MM.1S (cell line): Measurements from ENCODE around the gene CYB5RL.

Experiments used
- CTCF ChIP-seq: fragments of 300-600 bp; sonication (generic); IDR thresholded peaks from 2 replicates; pipeline ENCODE4 v1.5.1; 2016; ENCODE audit warnings: antibody characterized with exemption, low read length, mixed read lengths
- EZH2 ChIP-seq: fragments of 300-600 bp; sonication (generic); optimal IDR thresholded peaks from 2 replicates; pipeline ENCODE3; 2017; ENCODE audit warnings: low read depth, mild to moderate bottlenecking, antibody characterized with exemption, low read length, mixed read lengths

- TF ChIP-seq CTCF (no peak), EZH2 (no peak)
Measured at GRCh38 chr1:54168206-54168965, 31.4 kb downstream of the CYB5RL start.
